GM23338 (cell line): ENCODE results near the gene HTR7.

Experiments used
- CREB1 ChIP-seq: fragments of 250-450 bp; sonication (Bioruptor Pico); IDR thresholded peaks from 2 replicates; pipeline ENCODE4 v1.5.0; 2020; ENCODE audit warnings: low read depth, mild to moderate bottlenecking, moderate library complexity
- EZH2 ChIP-seq: fragments of 200-600 bp; sonication (generic); IDR thresholded peaks from one replicate; pipeline ENCODE4 v1.8.0; 2017; ENCODE audit warnings: antibody characterized with exemption, mild to moderate bottlenecking, low read depth; ENCODE audit not compliant: unreplicated experiment
- EZH2phosphoT487 ChIP-seq: fragments of 200-600 bp; sonication (generic); IDR thresholded peaks from one replicate; pipeline ENCODE4 v1.8.1; 2018; ENCODE audit warnings: antibody characterized with exemption; ENCODE audit not compliant: unreplicated experiment
- JUNB ChIP-seq: IDR thresholded peaks from one replicate; pipeline ENCODE4 v1.6.1; 2016; ENCODE audit warnings: antibody characterized with exemption; ENCODE audit not compliant: unreplicated experiment
- NANOG ChIP-seq: IDR thresholded peaks from 2 replicates; pipeline ENCODE4 v1.6.1; 2016; ENCODE audit warnings: antibody characterized with exemption, borderline replicate concordance
- POLR2AphosphoS5 ChIP-seq: IDR thresholded peaks from 2 replicates; pipeline ENCODE4 v1.6.1; 2016; ENCODE audit warnings: antibody characterized with exemption, low read depth
- TF ChIP-seq, protein P1 (sequence below), 2 experiments: fragments of 200-600 bp in 1 of 2; sonication (generic) in 1 of 2; conservative IDR thresholded peaks; 2 replicates each; pipeline versions ENCODE4 v1.5.1 to v1.6.1; 2016 to 2017; ENCODE audit warnings: antibody characterized with exemption in 2 of 2, low read depth in 2 of 2, mild to moderate bottlenecking in 2 of 2, moderate library complexity in 1 of 2
- TF ChIP-seq, protein P2 (sequence below): IDR thresholded peaks from one replicate; pipeline ENCODE4 v1.6.1; 2018; ENCODE audit warnings: antibody characterized with exemption; ENCODE audit not compliant: unreplicated experiment
- TF ChIP-seq, protein P3 (sequence below): IDR thresholded peaks from 2 replicates; pipeline ENCODE4 v1.6.1; 2016; ENCODE audit warnings: antibody characterized with exemption

DNA sequence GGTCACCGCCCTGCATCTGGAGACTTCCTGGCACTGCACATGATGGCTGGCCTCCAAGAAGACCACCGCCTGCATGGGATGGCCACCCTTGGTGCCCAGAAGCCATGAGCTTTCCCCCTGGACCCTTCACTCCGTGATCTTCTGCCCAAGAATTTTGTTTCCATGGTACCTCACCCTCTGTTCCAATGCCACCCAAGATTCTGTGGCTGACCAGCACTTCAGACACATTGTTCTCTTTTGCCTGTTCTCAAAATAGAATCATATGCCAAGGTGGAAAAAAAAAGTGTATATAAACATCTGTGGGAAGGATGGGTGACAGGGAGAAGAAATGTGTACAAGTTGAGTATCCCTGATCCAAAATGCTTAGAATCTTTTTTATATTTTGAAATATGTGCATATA, 12.1 kb downstream of the HTR7 start:
- TF ChIP-seq, protein P1, sequence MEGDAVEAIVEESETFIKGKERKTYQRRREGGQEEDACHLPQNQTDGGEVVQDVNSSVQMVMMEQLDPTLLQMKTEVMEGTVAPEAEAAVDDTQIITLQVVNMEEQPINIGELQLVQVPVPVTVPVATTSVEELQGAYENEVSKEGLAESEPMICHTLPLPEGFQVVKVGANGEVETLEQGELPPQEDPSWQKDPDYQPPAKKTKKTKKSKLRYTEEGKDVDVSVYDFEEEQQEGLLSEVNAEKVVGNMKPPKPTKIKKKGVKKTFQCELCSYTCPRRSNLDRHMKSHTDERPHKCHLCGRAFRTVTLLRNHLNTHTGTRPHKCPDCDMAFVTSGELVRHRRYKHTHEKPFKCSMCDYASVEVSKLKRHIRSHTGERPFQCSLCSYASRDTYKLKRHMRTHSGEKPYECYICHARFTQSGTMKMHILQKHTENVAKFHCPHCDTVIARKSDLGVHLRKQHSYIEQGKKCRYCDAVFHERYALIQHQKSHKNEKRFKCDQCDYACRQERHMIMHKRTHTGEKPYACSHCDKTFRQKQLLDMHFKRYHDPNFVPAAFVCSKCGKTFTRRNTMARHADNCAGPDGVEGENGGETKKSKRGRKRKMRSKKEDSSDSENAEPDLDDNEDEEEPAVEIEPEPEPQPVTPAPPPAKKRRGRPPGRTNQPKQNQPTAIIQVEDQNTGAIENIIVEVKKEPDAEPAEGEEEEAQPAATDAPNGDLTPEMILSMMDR (conservative IDR thresholded peaks at IDR 0.05; ENCODE audit: low read depth in 2 of 2) = no peak
- TF ChIP-seq CREB1 (CRISPR knock-in tag) (no peak), EZH2phosphoT487 (no peak), POLR2AphosphoS5 (no peak), EZH2 (no peak), JUNB (no peak), NANOG (no peak)
- TF ChIP-seq, protein P2, sequence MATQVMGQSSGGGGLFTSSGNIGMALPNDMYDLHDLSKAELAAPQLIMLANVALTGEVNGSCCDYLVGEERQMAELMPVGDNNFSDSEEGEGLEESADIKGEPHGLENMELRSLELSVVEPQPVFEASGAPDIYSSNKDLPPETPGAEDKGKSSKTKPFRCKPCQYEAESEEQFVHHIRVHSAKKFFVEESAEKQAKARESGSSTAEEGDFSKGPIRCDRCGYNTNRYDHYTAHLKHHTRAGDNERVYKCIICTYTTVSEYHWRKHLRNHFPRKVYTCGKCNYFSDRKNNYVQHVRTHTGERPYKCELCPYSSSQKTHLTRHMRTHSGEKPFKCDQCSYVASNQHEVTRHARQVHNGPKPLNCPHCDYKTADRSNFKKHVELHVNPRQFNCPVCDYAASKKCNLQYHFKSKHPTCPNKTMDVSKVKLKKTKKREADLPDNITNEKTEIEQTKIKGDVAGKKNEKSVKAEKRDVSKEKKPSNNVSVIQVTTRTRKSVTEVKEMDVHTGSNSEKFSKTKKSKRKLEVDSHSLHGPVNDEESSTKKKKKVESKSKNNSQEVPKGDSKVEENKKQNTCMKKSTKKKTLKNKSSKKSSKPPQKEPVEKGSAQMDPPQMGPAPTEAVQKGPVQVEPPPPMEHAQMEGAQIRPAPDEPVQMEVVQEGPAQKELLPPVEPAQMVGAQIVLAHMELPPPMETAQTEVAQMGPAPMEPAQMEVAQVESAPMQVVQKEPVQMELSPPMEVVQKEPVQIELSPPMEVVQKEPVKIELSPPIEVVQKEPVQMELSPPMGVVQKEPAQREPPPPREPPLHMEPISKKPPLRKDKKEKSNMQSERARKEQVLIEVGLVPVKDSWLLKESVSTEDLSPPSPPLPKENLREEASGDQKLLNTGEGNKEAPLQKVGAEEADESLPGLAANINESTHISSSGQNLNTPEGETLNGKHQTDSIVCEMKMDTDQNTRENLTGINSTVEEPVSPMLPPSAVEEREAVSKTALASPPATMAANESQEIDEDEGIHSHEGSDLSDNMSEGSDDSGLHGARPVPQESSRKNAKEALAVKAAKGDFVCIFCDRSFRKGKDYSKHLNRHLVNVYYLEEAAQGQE = no peak
- TF ChIP-seq, protein P3, sequence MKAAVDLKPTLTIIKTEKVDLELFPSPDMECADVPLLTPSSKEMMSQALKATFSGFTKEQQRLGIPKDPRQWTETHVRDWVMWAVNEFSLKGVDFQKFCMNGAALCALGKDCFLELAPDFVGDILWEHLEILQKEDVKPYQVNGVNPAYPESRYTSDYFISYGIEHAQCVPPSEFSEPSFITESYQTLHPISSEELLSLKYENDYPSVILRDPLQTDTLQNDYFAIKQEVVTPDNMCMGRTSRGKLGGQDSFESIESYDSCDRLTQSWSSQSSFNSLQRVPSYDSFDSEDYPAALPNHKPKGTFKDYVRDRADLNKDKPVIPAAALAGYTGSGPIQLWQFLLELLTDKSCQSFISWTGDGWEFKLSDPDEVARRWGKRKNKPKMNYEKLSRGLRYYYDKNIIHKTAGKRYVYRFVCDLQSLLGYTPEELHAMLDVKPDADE = no peak
